KMS-11 (cell line): ENCODE data around the gene PLP1.

Experiments
- H2AFZ ChIP-seq: fragments of 200-600 bp; sonication (generic); 2 replicates; pipeline ENCODE4 v1.6.1; 2016; ENCODE audit warnings: antibody characterized with exemption, mixed run types, low read depth
- H3K27ac ChIP-seq: fragments of 200-600 bp; sonication (generic); 2 replicates; pipeline ENCODE4 v1.6.1; 2016; ENCODE audit warnings: mild to moderate bottlenecking, mixed run types
- H3K27me3 ChIP-seq: fragments of 200-600 bp; sonication (generic); 2 replicates; pipeline ENCODE4 v1.6.1; 2017; ENCODE audit warnings: mild to moderate bottlenecking, low read depth, mixed run types, moderate library complexity; ENCODE audit not compliant: insufficient read depth
- H3K36me3 ChIP-seq: fragments of 200-600 bp; sonication (generic); 2 replicates; pipeline ENCODE4 v1.6.1; 2017; ENCODE audit warnings: mild to moderate bottlenecking, mixed run types; ENCODE audit not compliant: insufficient read depth
- H3K4me1 ChIP-seq: fragments of 200-600 bp; sonication (generic); 2 replicates; pipeline ENCODE4 v1.6.1; 2016; ENCODE audit warnings: mild to moderate bottlenecking, low read depth, mixed run types; ENCODE audit not compliant: poor library complexity, severe bottlenecking
- H3K4me2 ChIP-seq: fragments of 200-600 bp; sonication (generic); 2 replicates; pipeline ENCODE4 v1.7.0; 2016; ENCODE audit warnings: mild to moderate bottlenecking, mixed run types
- H3K4me3 ChIP-seq: fragments of 200-600 bp; sonication (generic); IDR thresholded peaks from 2 replicates; pipeline ENCODE4 v1.6.1; 2017; ENCODE audit warnings: low read depth, low read length, mixed read lengths; ENCODE audit not compliant: insufficient read depth
- H3K79me2 ChIP-seq: fragments of 200-600 bp; sonication (generic); 2 replicates; pipeline ENCODE4 v1.6.1; 2016; ENCODE audit warnings: low read depth, mixed run types; ENCODE audit not compliant: insufficient read depth
- H3K9ac ChIP-seq: fragments of 200-600 bp; sonication (generic); 2 replicates; pipeline ENCODE4 v1.6.1; 2016; ENCODE audit warnings: mild to moderate bottlenecking, mixed run types
- H4K20me1 ChIP-seq: fragments of 200-600 bp; sonication (generic); 2 replicates; pipeline ENCODE4 v1.6.1; 2016; ENCODE audit warnings: mild to moderate bottlenecking, mixed run types; ENCODE audit not compliant: insufficient read depth
- TF ChIP-seq, protein P1 (sequence below): fragments of 200-600 bp; sonication (generic); conservative IDR thresholded peaks from 2 replicates; pipeline ENCODE4 v1.6.1; 2017; ENCODE audit warnings: low read depth, mild to moderate bottlenecking, antibody characterized with exemption, low read length, moderate library complexity, mixed read lengths

The PLP1 gene

GRCh38 chrX:103739421-103739820 lies 37.2 kb upstream of the PLP1 start:
- H3K79me2 ChIP-seq: no peaks in the 10 kb centered on the region
- TF ChIP-seq, protein P1, sequence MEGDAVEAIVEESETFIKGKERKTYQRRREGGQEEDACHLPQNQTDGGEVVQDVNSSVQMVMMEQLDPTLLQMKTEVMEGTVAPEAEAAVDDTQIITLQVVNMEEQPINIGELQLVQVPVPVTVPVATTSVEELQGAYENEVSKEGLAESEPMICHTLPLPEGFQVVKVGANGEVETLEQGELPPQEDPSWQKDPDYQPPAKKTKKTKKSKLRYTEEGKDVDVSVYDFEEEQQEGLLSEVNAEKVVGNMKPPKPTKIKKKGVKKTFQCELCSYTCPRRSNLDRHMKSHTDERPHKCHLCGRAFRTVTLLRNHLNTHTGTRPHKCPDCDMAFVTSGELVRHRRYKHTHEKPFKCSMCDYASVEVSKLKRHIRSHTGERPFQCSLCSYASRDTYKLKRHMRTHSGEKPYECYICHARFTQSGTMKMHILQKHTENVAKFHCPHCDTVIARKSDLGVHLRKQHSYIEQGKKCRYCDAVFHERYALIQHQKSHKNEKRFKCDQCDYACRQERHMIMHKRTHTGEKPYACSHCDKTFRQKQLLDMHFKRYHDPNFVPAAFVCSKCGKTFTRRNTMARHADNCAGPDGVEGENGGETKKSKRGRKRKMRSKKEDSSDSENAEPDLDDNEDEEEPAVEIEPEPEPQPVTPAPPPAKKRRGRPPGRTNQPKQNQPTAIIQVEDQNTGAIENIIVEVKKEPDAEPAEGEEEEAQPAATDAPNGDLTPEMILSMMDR: no peak
- no peaks in the 10 kb centered on the region for H3K36me3 ChIP-seq
- H2AFZ ChIP-seq: no peak overlapping the region
- peaks cover 38% of the 10 kb centered on the region for H3K4me1 ChIP-seq
- H4K20me1 ChIP-seq: no peaks in the 10 kb centered on the region
- no peak overlapping the region for H3K27ac ChIP-seq
- H3K4me3 ChIP-seq: no peak overlapping the region
- no peaks in the 10 kb centered on the region for H3K27me3 ChIP-seq
- no peak overlapping the region for H3K9ac ChIP-seq
- H3K4me2 ChIP-seq: no peak overlapping the region

DNA sequence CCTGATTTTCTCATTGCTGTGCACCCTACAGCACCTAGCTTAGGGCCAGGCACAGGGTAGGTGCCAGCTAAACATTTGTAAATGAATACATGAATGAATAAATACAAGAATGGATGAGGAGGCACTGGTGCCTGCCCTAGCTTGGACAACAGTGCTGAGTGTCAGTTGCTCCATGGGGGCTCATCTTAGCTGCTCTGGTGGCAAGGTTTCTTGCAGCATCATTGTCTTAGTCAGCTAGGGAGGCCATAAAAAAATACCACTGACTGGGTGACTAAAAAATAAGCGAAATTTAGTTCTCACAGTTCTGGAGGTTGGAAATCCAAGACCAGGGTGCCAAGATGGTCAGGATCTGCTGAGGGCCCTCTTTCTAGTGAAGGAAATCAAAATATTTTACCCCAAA lies 34.8 kb upstream of the PLP1 start:
- Histone ChIP-seq H3K79me2 (no peaks in the 10 kb centered on the region), H3K4me2 (no peak overlapping the region), H3K27ac (no peak overlapping the region), H3K27me3 (no peaks in the 10 kb centered on the region), H3K4me1 (peaks cover 19% of the 10 kb centered on the region), H3K4me3 (no peak overlapping the region), H4K20me1 (no peaks in the 10 kb centered on the region), H3K36me3 (no peaks in the 10 kb centered on the region), H2AFZ (no peak overlapping the region), H3K9ac (no peak overlapping the region)
- TF ChIP-seq, protein P1: no peak

- no peak overlapping the region for H3K4me3 ChIP-seq
- no peaks in the 10 kb centered on the region for H3K36me3 ChIP-seq
- H4K20me1 ChIP-seq: no peaks in the 10 kb centered on the region
- H3K9ac ChIP-seq: no peak overlapping the region
- no peaks in the 10 kb centered on the region for H3K79me2 ChIP-seq
- no peak overlapping the region for H2AFZ ChIP-seq
- TF ChIP-seq, protein P1: no peak
- H3K4me1 ChIP-seq: peaks cover 16% of the 10 kb centered on the region
- H3K27ac ChIP-seq: no peak overlapping the region
- H3K4me2 ChIP-seq: no peak overlapping the region
- no peaks in the 10 kb centered on the region for H3K27me3 ChIP-seq
Observed at GRCh38 chrX:103742339-103742738, 34.3 kb upstream of the PLP1 start.

- Histone ChIP-seq H3K27me3 (no peaks in the 10 kb centered on the region), H3K27ac (no peak overlapping the region), H2AFZ (no peak overlapping the region), H3K4me2 (no peak overlapping the region; the same call in 1 of the 2 replicates), H4K20me1 (no peaks in the 10 kb centered on the region), H3K4me3 (no peak overlapping the region), H3K36me3 (no peaks in the 10 kb centered on the region), H3K79me2 (no peaks in the 10 kb centered on the region), H3K4me1 (peaks cover 6% of the 10 kb centered on the region), H3K9ac (no peak overlapping the region)
- TF ChIP-seq, protein P1: no peak
Observed at GRCh38 chrX:103747163-103747562, 29.5 kb upstream of the PLP1 start.
